SK-N-SH treated with all-trans-retinoic acid at 6 μM for 48 hours (cell line): Measurements from ENCODE around the gene ACE.

ENCODE experiments used
- ARNTL ChIP-seq: fragments of 450-650 bp; formaldehyde crosslinking; IDR thresholded peaks from 2 replicates; pipeline ENCODE4 v1.5.0; 2020; ENCODE audit warnings: low read depth, mild to moderate bottlenecking, moderate library complexity, borderline replicate concordance
- BACH2 ChIP-seq: fragments of 250-450 bp; sonication (Bioruptor Pico); IDR thresholded peaks from 2 replicates; pipeline ENCODE4 v1.9.0; 2021; ENCODE audit warnings: mild to moderate bottlenecking, borderline replicate concordance
- CREB5 ChIP-seq: fragments of 250-450 bp; sonication (Bioruptor Pico); IDR thresholded peaks from 2 replicates; pipeline ENCODE4 v1.5.1; 2020; ENCODE audit warnings: low read depth, mild to moderate bottlenecking, moderate library complexity
- CSRNP3 ChIP-seq: fragments of 250-450 bp; sonication (Bioruptor Pico); IDR thresholded peaks from 2 replicates; pipeline ENCODE4 v1.5.1; 2021; ENCODE audit warnings: mild to moderate bottlenecking, moderate library complexity
- PATZ1 ChIP-seq: fragments of 250-450 bp; sonication (Bioruptor Pico); IDR thresholded peaks from 2 replicates; pipeline ENCODE4 v1.8.0; 2020; ENCODE audit warnings: mild to moderate bottlenecking, moderate library complexity, borderline replicate concordance
- POU6F1 ChIP-seq: fragments of 250-450 bp; sonication (Bioruptor Pico); IDR thresholded peaks from 2 replicates; pipeline ENCODE4 v1.8.0; 2021; ENCODE audit warnings: low read depth, mild to moderate bottlenecking, moderate library complexity, borderline replicate concordance
- RARB ChIP-seq: fragments of 250-450 bp; sonication (Bioruptor Pico); IDR thresholded peaks from 2 replicates; pipeline ENCODE4 v1.8.0; 2021; ENCODE audit warnings: mild to moderate bottlenecking, moderate library complexity
- TCF4 ChIP-seq: fragments of 250-450 bp; sonication (Bioruptor Pico); IDR thresholded peaks from 2 replicates; pipeline ENCODE4 v1.8.0; 2021; ENCODE audit warnings: mild to moderate bottlenecking, moderate library complexity, borderline replicate concordance
- TSHZ2 ChIP-seq: fragments of 250-450 bp; sonication (Bioruptor Pico); IDR thresholded peaks from 2 replicates; pipeline ENCODE4 v1.5.0; 2020; ENCODE audit warnings: mild to moderate bottlenecking, moderate library complexity
- ZFP3 ChIP-seq: fragments of 250-450 bp; sonication (Bioruptor Pico); IDR thresholded peaks from 2 replicates; pipeline ENCODE4 v1.5.0; 2020; ENCODE audit warnings: mild to moderate bottlenecking, moderate library complexity
- ZNF565 ChIP-seq: fragments of 450-650 bp; formaldehyde crosslinking; conservative IDR thresholded peaks from 2 replicates; pipeline ENCODE4 v1.5.0; 2020; ENCODE audit warnings: low read depth, mild to moderate bottlenecking, moderate library complexity

GRCh38 chr17:63476854-63477479 lies at the start of gene ACE:
- no peak for TF ChIP-seq RARB (CRISPR knock-in tag)
- TF ChIP-seq ZNF565 (CRISPR knock-in tag): no peak
- no peak for TF ChIP-seq TCF4
- TF ChIP-seq ARNTL: no peak
- TF ChIP-seq ZFP3 (CRISPR knock-in tag): no peak
- TF ChIP-seq TSHZ2: no peak
- TF ChIP-seq POU6F1 (CRISPR knock-in tag): no peak
- no peak for TF ChIP-seq BACH2 (CRISPR knock-in tag)
- no peak for TF ChIP-seq PATZ1 (CRISPR knock-in tag)
- no peak for TF ChIP-seq CREB5 (CRISPR knock-in tag)
- no peak for TF ChIP-seq CSRNP3
